Prostate gland (tissue), 2 donors: ENCODE results near the gene LGALS1.

Experiments
- CTCF ChIP-seq, 4 experiments: fragments of 200-600 bp in 2 of 4; fragments of 450-650 bp in 2 of 4; sonication (generic) in 2 of 4; IDR thresholded peaks; 1 replicate in 3 of 4; 2 replicates in 1 of 4; pipeline ENCODE4 v1.5.1; 2016 to 2019; ENCODE audit warnings: antibody characterized with exemption in 4 of 4, mild to moderate bottlenecking in 2 of 4, moderate library complexity in 2 of 4
- POLR2A ChIP-seq: fragments of 450-650 bp; IDR thresholded peaks from one replicate; pipeline ENCODE4 v1.6.1; 2016; ENCODE audit warnings: antibody characterized with exemption, mild to moderate bottlenecking
- POLR2AphosphoS5 ChIP-seq: sonication (generic); formaldehyde crosslinking; IDR thresholded peaks from one replicate; pipeline ENCODE4 v1.6.1; 2017; ENCODE audit warnings: antibody characterized with exemption

GRCh38 chr22:37632174-37633088 is 43.0 kb upstream of the LGALS1 start:
- no peak for TF ChIP-seq CTCF (IDR thresholded peaks at IDR 0.05)
- no peak for TF ChIP-seq POLR2A
- no peak for TF ChIP-seq POLR2AphosphoS5
